Lower leg skin (tissue), 4 donors: ENCODE data around the gene GPR26. TPM values are rescaled to one million over a fixed set of nuclear protein-coding genes. Genes with fewer than 3 reads are reported as not detected.
A peak's percentile ranks its signal among the peaks of the same experiment; 100 is the strongest.

Experiments
- DNase-seq, 2 donors: peaks; one replicate each; pipeline ENCODE4 v3.0.0-alpha.2; 2019; ENCODE audit warnings: low spot score in 2 of 2
- H3K4me3 ChIP-seq: fragments of 200-600 bp; sonication (generic); 2 replicates; pipeline ENCODE4 v1.5.1; 2017; ENCODE audit warnings: mild to moderate bottlenecking, low read depth; ENCODE audit not compliant: poor library complexity, severe bottlenecking
- CTCF ChIP-seq, 3 donors: fragments of 450-650 bp; IDR thresholded peaks; one replicate each; pipeline ENCODE4 v1.5.1; 2016; ENCODE audit warnings: antibody characterized with exemption in 3 of 3, mild to moderate bottlenecking in 3 of 3, moderate library complexity in 2 of 3
- POLR2A ChIP-seq, 2 donors: fragments of 450-650 bp; IDR thresholded peaks; one replicate each; pipeline ENCODE4 v1.6.1; 2016 to 2017; ENCODE audit warnings: antibody characterized with exemption in 2 of 2, mild to moderate bottlenecking in 1 of 2, moderate library complexity in 1 of 2
- WGBS, 2 donors: methylation state at CpG; one replicate each; pipeline ENCODE4 v1.1.5; 2018; 5-methylcytosine and 5-hydroxymethylcytosine counted together
- intact Hi-C: fragments of 100-400 bp; cut with DNase I; formaldehyde crosslinking; loops from one replicate; pipeline ENCODE4 v1.15.0; 2023; ENCODE audit warnings: low total_unique reads
- total RNA-seq, 4 donors: library from RNA; depleted of rRNA; stranded (reverse); fragments of >200 nt; gene quantifications; one replicate each; pipeline ENCODE4 v1.1.0, GENCODE V29; 2016

Gene GPR26
- not detected for total RNA-seq

- DNase-seq: no peak
- 55 to 71% methylated on average over 49 to 61 of the region's 101 CpGs for WGBS, 2 donors
- intact Hi-C loops: no loop called here
- H3K4me3 ChIP-seq: no peak within 1 kb of the TSS
- TF ChIP-seq CTCF (IDR thresholded peaks at IDR 0.05): no peak
- TF ChIP-seq POLR2A (IDR thresholded peaks at IDR 0.05): no peak
Measured at GRCh38 chr10:123666318-123667236, at the start of gene GPR26. Gene GPR26, plus strand, starts transcription at chr10:123666355. Its CDS starts 53 bp downstream, at chr10:123666408.

GRCh38 chr10:123618224-123618623 is 47.9 kb upstream of the GPR26 start:
- peak in 1 of 2 donors; percentile 37 for DNase-seq
- intact Hi-C loops: no loop called here
- TF ChIP-seq CTCF (IDR thresholded peaks at IDR 0.05) (no peak), POLR2A (IDR thresholded peaks at IDR 0.05) (no peak)
- no peak overlapping the region for H3K4me3 ChIP-seq

GRCh38 chr10:123619067-123619855 is 46.9 kb upstream of the GPR26 start:
- H3K4me3 ChIP-seq: no peak overlapping the region
- no peak for TF ChIP-seq CTCF (IDR thresholded peaks at IDR 0.05)
- no peak for TF ChIP-seq POLR2A (IDR thresholded peaks at IDR 0.05)
- intact Hi-C loops: no loop called here
- WGBS, 2 donors: 86 to 91% methylated on average over 8 of the region's 8 CpGs
- DNase-seq: peak in 1 of 2 donors; percentile 50

- TF ChIP-seq POLR2A (IDR thresholded peaks at IDR 0.05): no peak
- TF ChIP-seq CTCF (IDR thresholded peaks at IDR 0.05): no peak
- no peak overlapping the region for H3K4me3 ChIP-seq
- DNase-seq: peak in 1 of 2 donors; percentile 70
- intact Hi-C loops: no loop called here
- 57 to 65% methylated on average over 9 of the region's 9 CpGs for WGBS, 2 donors
Measured at GRCh38 chr10:123620621-123621020, 45.5 kb upstream of the GPR26 start.

GRCh38 chr10:123621492-123621891 is 44.7 kb upstream of the GPR26 start:
- WGBS, 2 donors: 33 to 40% methylated on average over 2 of the region's 2 CpGs
- TF ChIP-seq CTCF (IDR thresholded peaks at IDR 0.05): no peak
- no peak for TF ChIP-seq POLR2A (IDR thresholded peaks at IDR 0.05)
- intact Hi-C loops: no loop called here
- DNase-seq: peak in 1 of 2 donors; percentile 76
- no peak overlapping the region for H3K4me3 ChIP-seq
